Duodenal mucosa (tissue), 2 donors: ENCODE data around the gene USP9X.
"Not testable (repeated sequence)": the region's sequence is repeated elsewhere in the genome, so short reads cannot be mapped to it uniquely, and the experiment has no call there.

Experiments
- H3K27ac ChIP-seq: one replicate; pipeline ENCODE4 v1.7.0; 2013; ENCODE audit warnings: low read depth, low read length
- H3K27me3 ChIP-seq, 2 donors: one replicate each; pipeline ENCODE4 v1.7.0; 2013; ENCODE audit warnings: low read length in 2 of 2, control low read depth in 1 of 2; ENCODE audit not compliant: insufficient read depth in 2 of 2, control insufficient read depth in 1 of 2
- H3K36me3 ChIP-seq, 2 donors: one replicate each; pipeline ENCODE4 v1.7.0; 2013; ENCODE audit warnings: low read length in 2 of 2, control low read depth in 1 of 2; ENCODE audit not compliant: insufficient read depth in 2 of 2, control insufficient read depth in 1 of 2
- H3K4me1 ChIP-seq, 2 donors: one replicate each; pipeline ENCODE4 v1.7.0; 2013; ENCODE audit warnings: low read length in 2 of 2, control low read depth in 1 of 2; ENCODE audit not compliant: insufficient read depth in 2 of 2, control insufficient read depth in 1 of 2
- H3K4me3 ChIP-seq, 2 donors: one replicate each; pipeline ENCODE4 v1.7.0; 2013; ENCODE audit warnings: low read length in 2 of 2, low read depth in 1 of 2
- H3K9ac ChIP-seq, 2 donors: one replicate each; pipeline ENCODE4 v1.7.0; 2013; ENCODE audit warnings: low read length in 2 of 2, low read depth in 1 of 2
- H3K9me3 ChIP-seq, 2 donors: one replicate each; pipeline ENCODE4 v1.7.0; 2013; ENCODE audit warnings: low read length in 2 of 2, control low read depth in 1 of 2; ENCODE audit not compliant: control insufficient read depth in 1 of 2

The USP9X gene

GRCh38 chrX:41257801-41258200 is 172.6 kb downstream of the USP9X start:
- no peak overlapping the region for H3K9ac ChIP-seq
- no peaks in the 10 kb centered on the region for H3K9me3 ChIP-seq
- no peak overlapping the region for H3K4me3 ChIP-seq
- peaks cover 6% of the 10 kb centered on the region in 2 donors for H3K4me1 ChIP-seq
- H3K36me3 ChIP-seq = no peaks in the 10 kb centered on the region
- no peaks in the 10 kb centered on the region for H3K27me3 ChIP-seq
- H3K27ac ChIP-seq = no peak overlapping the region

- H3K36me3 ChIP-seq = no peaks in the 10 kb centered on the region
- H3K9me3 ChIP-seq = no peaks in the 10 kb centered on the region
- no peak overlapping the region for H3K4me3 ChIP-seq
- H3K27ac ChIP-seq = no peak overlapping the region
- no peak overlapping the region for H3K9ac ChIP-seq
- no peaks in the 10 kb centered on the region for H3K27me3 ChIP-seq
- H3K4me1 ChIP-seq = peaks cover 2 to 3% of the 10 kb centered on the region in 2 donors
These were observed 173.0 kb downstream of the USP9X start for GRCh38 chrX:41258226-41258625.

GRCh38 chrX:41258871-41259270 is 173.6 kb downstream of the USP9X start:
- H3K36me3 ChIP-seq = no peaks in the 10 kb centered on the region
- H3K4me3 ChIP-seq = no peak overlapping the region
- no peaks in the 10 kb centered on the region for H3K4me1 ChIP-seq
- H3K27me3 ChIP-seq = no peaks in the 10 kb centered on the region
- H3K27ac ChIP-seq = no peak overlapping the region
- no peak overlapping the region for H3K9ac ChIP-seq
- H3K9me3 ChIP-seq = no peaks in the 10 kb centered on the region

- Histone ChIP-seq H3K27ac (no peak overlapping the region), H3K4me3 (no peak overlapping the region), H3K36me3 (no peaks in the 10 kb centered on the region), H3K9ac (no peak overlapping the region), H3K4me1 (no peaks in the 10 kb centered on the region), H3K9me3 (no peaks in the 10 kb centered on the region), H3K27me3 (no peaks in the 10 kb centered on the region)
These were observed 174.3 kb downstream of the USP9X start for GRCh38 chrX:41259516-41259915.

- peak overlapping the region in 1 of 2 donors; percentile 55 for H3K4me3 ChIP-seq
- no peaks in the 10 kb centered on the region for H3K36me3 ChIP-seq
- no peaks in the 10 kb centered on the region for H3K4me1 ChIP-seq
- H3K9me3 ChIP-seq = no peaks in the 10 kb centered on the region
- no peaks in the 10 kb centered on the region for H3K27me3 ChIP-seq
- H3K27ac ChIP-seq = no peak overlapping the region
- H3K9ac ChIP-seq = no peak overlapping the region
These were observed 180.4 kb downstream of the USP9X start for GRCh38 chrX:41265615-41266014.

GRCh38 chrX:41273638-41274037 is 188.4 kb downstream of the USP9X start:
- H3K36me3 ChIP-seq = no peaks in the 10 kb centered on the region
- H3K27me3 ChIP-seq = no peaks in the 10 kb centered on the region
- no peak overlapping the region for H3K9ac ChIP-seq
- no peak overlapping the region for H3K27ac ChIP-seq
- H3K4me3 ChIP-seq = no peak overlapping the region
- H3K9me3 ChIP-seq = no peaks in the 10 kb centered on the region
- no peaks in the 10 kb centered on the region for H3K4me1 ChIP-seq

- peak overlapping the region; percentile 12 to 18 for H3K9ac ChIP-seq
- no peak overlapping the region for H3K27ac ChIP-seq
- no peaks in the 10 kb centered on the region for H3K4me1 ChIP-seq
- peak overlapping the region; percentile 63 to 69 for H3K4me3 ChIP-seq
- H3K36me3 ChIP-seq = no peaks in the 10 kb centered on the region
- H3K9me3 ChIP-seq = no peaks in the 10 kb centered on the region
- no peaks in the 10 kb centered on the region for H3K27me3 ChIP-seq
These were observed 190.7 kb downstream of the USP9X start for GRCh38 chrX:41275661-41276609.

GRCh38 chrX:41276661-41277506 is 191.6 kb downstream of the USP9X start:
- H3K36me3 ChIP-seq = no peaks in the 10 kb centered on the region
- no peaks in the 10 kb centered on the region for H3K4me1 ChIP-seq
- peak overlapping the region in 1 of 2 donors; percentile 18 for H3K9ac ChIP-seq
- H3K9me3 ChIP-seq = no peaks in the 10 kb centered on the region
- H3K4me3 ChIP-seq = peak overlapping the region; percentile 63 to 69
- no peak overlapping the region for H3K27ac ChIP-seq
- H3K27me3 ChIP-seq = no peaks in the 10 kb centered on the region

- H3K36me3 ChIP-seq, H3K4me3 ChIP-seq, H3K27ac ChIP-seq, H3K27me3 ChIP-seq, H3K9me3 ChIP-seq, H3K9ac ChIP-seq, H3K4me1 ChIP-seq: not testable (repeated sequence)
These were observed 197.1 kb downstream of the USP9X start for GRCh38 chrX:41282307-41282706.

- H3K4me3 ChIP-seq, H3K36me3 ChIP-seq, H3K4me1 ChIP-seq, H3K9ac ChIP-seq, H3K9me3 ChIP-seq, H3K27me3 ChIP-seq, H3K27ac ChIP-seq: not testable (repeated sequence)
These were observed 200.7 kb downstream of the USP9X start for GRCh38 chrX:41285928-41286327.
